GM23338 (cell line): Measurements from ENCODE around the gene GCKR. TPM values are rescaled to one million over a fixed set of nuclear protein-coding genes. Genes with fewer than 3 reads are reported as not detected.

Source experiments
- ATAC-seq: fragments of 200-7000 bp; cut with Tn5 transposase; 3 replicates; pipeline ENCODE4 v1.9.1; 2020
- DNase-seq: peaks from one replicate; pipeline ENCODE4 v3.0.0-alpha.2; 2015; ENCODE audit warnings: low spot score
- H2AFZ ChIP-seq: fragments of 200-600 bp; sonication (generic); 2 replicates; pipeline ENCODE4 v1.8.0; 2016; ENCODE audit warnings: antibody characterized with exemption, mild to moderate bottlenecking, moderate library complexity
- H3F3A ChIP-seq: fragments of 200-600 bp; sonication (generic); replicated peaks from 2 replicates; pipeline ENCODE4 v1.8.0; 2017; ENCODE audit warnings: antibody characterized with exemption, mixed run types, low read depth
- H3K27ac ChIP-seq: fragments of 200-600 bp; sonication (generic); 2 replicates; pipeline ENCODE4 v1.6.1; 2016; ENCODE audit warnings: low read depth
- H3K27me3 ChIP-seq: fragments of 200-600 bp; sonication (generic); 2 replicates; pipeline ENCODE4 v1.8.0; 2016; ENCODE audit warnings: mild to moderate bottlenecking, mixed run types, moderate library complexity; ENCODE audit not compliant: insufficient read depth
- H3K36me3 ChIP-seq: fragments of 200-600 bp; sonication (generic); 2 replicates; pipeline ENCODE4 v1.8.0; 2016; ENCODE audit warnings: mild to moderate bottlenecking; ENCODE audit not compliant: insufficient read depth
- H3K4me1 ChIP-seq: fragments of 200-600 bp; sonication (generic); 2 replicates; pipeline ENCODE4 v1.8.0; 2016; ENCODE audit warnings: mild to moderate bottlenecking, moderate library complexity; ENCODE audit not compliant: insufficient read depth
- H3K4me2 ChIP-seq: fragments of 200-600 bp; sonication (generic); 2 replicates; pipeline ENCODE4 v1.7.1; 2017; ENCODE audit warnings: mixed run types
- H3K4me3 ChIP-seq: fragments of 200-600 bp; sonication (generic); 2 replicates; pipeline ENCODE4 v1.6.1; 2016; ENCODE audit warnings: mixed run types
- H3K79me2 ChIP-seq: fragments of 200-600 bp; sonication (generic); replicated peaks from 2 replicates; pipeline ENCODE4 v1.8.0; 2017; ENCODE audit warnings: mild to moderate bottlenecking; ENCODE audit not compliant: insufficient read depth
- H3K9me2 ChIP-seq: fragments of 200-600 bp; sonication (generic); 2 replicates; pipeline ENCODE4 v1.8.0; 2017; ENCODE audit not compliant: insufficient read depth
- H4K20me1 ChIP-seq: fragments of 200-600 bp; sonication (generic); replicated peaks from 2 replicates; pipeline ENCODE4 v1.8.0; 2017; ENCODE audit warnings: mild to moderate bottlenecking; ENCODE audit not compliant: insufficient read depth
- H3K27ac Mint-ChIP-seq: 2 replicates; pipeline ENCODE4 v1.8.0; 2020; ENCODE audit warnings: inconsistent platforms, mild to moderate bottlenecking, moderate library complexity, mixed read lengths
- H3K27me3 Mint-ChIP-seq: 3 replicates; pipeline ENCODE4 v1.8.0; 2022; ENCODE audit warnings: low read depth, mild to moderate bottlenecking, moderate library complexity, mixed read lengths, inconsistent platforms; ENCODE audit not compliant: insufficient read depth, poor library complexity
- H3K36me3 Mint-ChIP-seq: 3 replicates; pipeline ENCODE4 v1.8.0; 2021; ENCODE audit warnings: low read depth, mild to moderate bottlenecking, inconsistent platforms, moderate library complexity, mixed read lengths
- H3K4me1 Mint-ChIP-seq: 3 replicates; pipeline ENCODE4 v1.8.0; 2020; ENCODE audit warnings: mild to moderate bottlenecking, inconsistent platforms, mixed read lengths
- H3K4me3 Mint-ChIP-seq: 3 replicates; pipeline ENCODE4 v1.8.0; 2021; ENCODE audit warnings: moderate library complexity, mild to moderate bottlenecking, inconsistent platforms, mixed read lengths
- H3K9me3 Mint-ChIP-seq: 3 replicates; pipeline ENCODE4 v1.8.0; 2020; ENCODE audit warnings: moderate library complexity, mild to moderate bottlenecking, inconsistent platforms, mixed read lengths
- CREB1 ChIP-seq: fragments of 250-450 bp; sonication (Bioruptor Pico); IDR thresholded peaks from 2 replicates; pipeline ENCODE4 v1.5.0; 2020; ENCODE audit warnings: low read depth, mild to moderate bottlenecking, moderate library complexity
- CTCF ChIP-seq, 2 experiments: fragments of 200-600 bp in 1 of 2; sonication (generic) in 1 of 2; conservative IDR thresholded peaks; 2 replicates each; pipeline versions ENCODE4 v1.5.1 to v1.6.1; 2016 to 2017; ENCODE audit warnings: antibody characterized with exemption in 2 of 2, low read depth in 2 of 2, mild to moderate bottlenecking in 2 of 2, moderate library complexity in 1 of 2
- ETS1 ChIP-seq: IDR thresholded peaks from 2 replicates; pipeline ENCODE4 v1.6.1; 2016; ENCODE audit warnings: antibody characterized with exemption
- EZH2phosphoT487 ChIP-seq: fragments of 200-600 bp; sonication (generic); IDR thresholded peaks from one replicate; pipeline ENCODE4 v1.8.1; 2018; ENCODE audit warnings: antibody characterized with exemption; ENCODE audit not compliant: unreplicated experiment
- JUNB ChIP-seq: IDR thresholded peaks from one replicate; pipeline ENCODE4 v1.6.1; 2016; ENCODE audit warnings: antibody characterized with exemption; ENCODE audit not compliant: unreplicated experiment
- POLR2AphosphoS5 ChIP-seq: IDR thresholded peaks from 2 replicates; pipeline ENCODE4 v1.6.1; 2016; ENCODE audit warnings: antibody characterized with exemption, low read depth
- REST ChIP-seq: IDR thresholded peaks from one replicate; pipeline ENCODE4 v1.6.1; 2018; ENCODE audit warnings: antibody characterized with exemption; ENCODE audit not compliant: unreplicated experiment
- STAT1 ChIP-seq: IDR thresholded peaks from one replicate; pipeline ENCODE4 v1.6.1; 2016; ENCODE audit warnings: antibody characterized with exemption; ENCODE audit not compliant: unreplicated experiment
- ZNF114 ChIP-seq: fragments of 250-450 bp; sonication (Bioruptor Pico); IDR thresholded peaks from 2 replicates; pipeline ENCODE4 v1.5.0; 2020; ENCODE audit warnings: mild to moderate bottlenecking, moderate library complexity
- ZNF462 ChIP-seq: fragments of 250-450 bp; sonication (Bioruptor Pico); IDR thresholded peaks from 2 replicates; pipeline ENCODE4 v1.5.0; 2020; ENCODE audit warnings: mild to moderate bottlenecking, moderate library complexity
- polyA plus RNA-seq: library from polyadenylated mRNA; unstranded; fragments of >200 nt; fragmentation: Nextera tagmentation; extraction: Ambion mirVana; gene quantifications from 2 replicates; pipeline ENCODE4 v1.2.1, GENCODE V29; 2016
- total RNA-seq: library from RNA; depleted of rRNA; stranded (reverse); fragments of >200 nt; shearing (Covaris generic); gene quantifications from 2 replicates; pipeline ENCODE4 v1.2.3, GENCODE V29; 2014

The GCKR gene
- total and polyA plus RNA-seq, 2 experiments from 2014 or later: not detected

DNA sequence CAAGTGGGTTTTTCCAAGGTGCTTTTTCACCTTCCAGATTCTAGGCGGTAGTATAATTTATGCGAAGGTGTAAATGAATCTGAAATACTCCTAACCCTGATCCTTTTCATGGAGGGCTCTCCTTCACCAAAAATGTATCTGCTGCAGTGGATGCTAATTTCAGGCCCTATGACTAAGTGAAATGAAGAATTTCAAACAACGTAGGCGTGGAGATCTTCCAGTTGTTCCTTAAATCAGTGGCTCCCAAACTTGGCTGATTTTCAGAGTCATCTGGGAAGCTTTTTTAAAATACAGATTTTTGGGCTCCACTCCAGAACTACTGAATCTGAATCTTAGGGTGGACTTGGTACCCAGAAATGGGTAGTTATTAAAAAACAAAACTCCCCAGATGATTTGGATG lies 5.5 kb downstream of the GCKR start:
- Histone ChIP-seq H3K9me2 (no peaks in the 10 kb centered on the region), H4K20me1 (no peaks in the 10 kb centered on the region), H3K4me2 (no peak overlapping the region), H3K27ac (no peak overlapping the region), H3K4me1 (peaks cover 13% of the 10 kb centered on the region), H3K4me3 (no peak overlapping the region), H3K79me2 (no peaks in the 10 kb centered on the region), H3K27me3 (no peaks in the 10 kb centered on the region), H3F3A (no peaks in the 10 kb centered on the region), H3K36me3 (no peaks in the 10 kb centered on the region), H2AFZ (peak overlapping the region; percentile 59; the same call in 1 of the 2 replicates)
- no peak for ATAC-seq
- Mint-ChIP-seq H3K27me3 (peaks cover 5% of the 10 kb centered on the region), H3K36me3 (no peaks in the 10 kb centered on the region), H3K9me3 (no peaks in the 10 kb centered on the region), H3K4me3 (no peak overlapping the region), H3K4me1 (peaks cover 16% of the 10 kb centered on the region), H3K27ac (no peak overlapping the region)
- no peak for TF ChIP-seq ETS1
- no peak for TF ChIP-seq EZH2phosphoT487
- no peak for TF ChIP-seq REST
- no peak for TF ChIP-seq ZNF462 (CRISPR knock-in tag)
- TF ChIP-seq CTCF (conservative IDR thresholded peaks at IDR 0.05; ENCODE audit: low read depth in 2 of 2): no peak
- TF ChIP-seq STAT1: no peak
- TF ChIP-seq CREB1 (CRISPR knock-in tag): no peak
- TF ChIP-seq POLR2AphosphoS5: no peak
- no peak for TF ChIP-seq JUNB
- TF ChIP-seq ZNF114: no peak
- no peak for DNase-seq
